BE2C (cell line): ENCODE measurements around the gene TRIM25.

Experiments
- DNase-seq: peaks from one replicate; pipeline ENCODE4 v3.0.0-alpha.2; 2020
- H3K27me3 ChIP-seq: fragments of 250-450 bp; sonication (Bioruptor Pico); 2 replicates; pipeline ENCODE4 v1.5.1; 2020; ENCODE audit warnings: mild to moderate bottlenecking
- H3K36me3 ChIP-seq: fragments of 250-450 bp; sonication (Bioruptor Pico); 2 replicates; pipeline ENCODE4 v1.5.1; 2020; ENCODE audit warnings: mild to moderate bottlenecking
- H3K4me1 ChIP-seq: fragments of 250-450 bp; sonication (Bioruptor Pico); 2 replicates; pipeline ENCODE4 v1.5.1; 2020
- H3K4me3 ChIP-seq: 2 replicates; pipeline ENCODE4 v1.5.1; 2011; ENCODE audit warnings: low read depth, low read length
- H3K9me3 ChIP-seq: fragments of 250-450 bp; sonication (Bioruptor Pico); 2 replicates; pipeline ENCODE4 v1.5.1; 2020
- CTCF ChIP-seq: IDR thresholded peaks from 2 replicates; pipeline ENCODE4 v1.5.1; 2012; ENCODE audit warnings: mild to moderate bottlenecking, low read depth, low read length

TRIM25 gene

GRCh38 chr17:56912105-56912999 lies 1.5 kb downstream of the TRIM25 start:
- H3K27me3 ChIP-seq, result no peaks in the 10 kb centered on the region
- peak overlapping the region; percentile 92 for H3K4me3 ChIP-seq
- no peaks in the 10 kb centered on the region for H3K9me3 ChIP-seq
- 0 out of 2 replicates have a peak, but pooled peaks cover 4% of the 10 kb centered on the region for H3K4me1 ChIP-seq
- TF ChIP-seq CTCF, result no peak
- H3K36me3 ChIP-seq, result no peaks in the 10 kb centered on the region
- no peak for DNase-seq

GRCh38 chr17:56910509-56911235 lies 3.2 kb downstream of the TRIM25 start:
- TF ChIP-seq CTCF, result no peak
- Histone ChIP-seq H3K4me1 (0 out of 2 replicates have a peak, but pooled peaks cover 4% of the 10 kb centered on the region), H3K27me3 (no peaks in the 10 kb centered on the region), H3K4me3 (no peak overlapping the region), H3K36me3 (no peaks in the 10 kb centered on the region), H3K9me3 (no peaks in the 10 kb centered on the region)
- no peak for DNase-seq

- DNase-seq, result no peak
- no peaks in the 10 kb centered on the region for H3K36me3 ChIP-seq
- H3K4me3 ChIP-seq, result no peak overlapping the region
- H3K4me1 ChIP-seq, result 0 out of 2 replicates have a peak, but pooled peaks cover 4% of the 10 kb centered on the region
- no peaks in the 10 kb centered on the region for H3K27me3 ChIP-seq
- H3K9me3 ChIP-seq, result no peaks in the 10 kb centered on the region
- no peak for TF ChIP-seq CTCF
Observed at GRCh38 chr17:56909742-56910508, 3.9 kb downstream of the TRIM25 start.

- no peaks in the 10 kb centered on the region for H3K4me1 ChIP-seq
- no peaks in the 10 kb centered on the region for H3K9me3 ChIP-seq
- DNase-seq, result no peak
- TF ChIP-seq CTCF, result no peak
- no peaks in the 10 kb centered on the region for H3K27me3 ChIP-seq
- H3K36me3 ChIP-seq, result 0 out of 2 replicates have a peak, but pooled peaks cover 3% of the 10 kb centered on the region
- H3K4me3 ChIP-seq, result no peak overlapping the region
Observed at GRCh38 chr17:56908001-56908542, 5.8 kb downstream of the TRIM25 start.

GRCh38 chr17:56903560-56903959 lies 10.3 kb downstream of the TRIM25 start:
- Histone ChIP-seq H3K27me3 (no peaks in the 10 kb centered on the region), H3K4me1 (no peaks in the 10 kb centered on the region), H3K9me3 (no peaks in the 10 kb centered on the region), H3K4me3 (no peak overlapping the region), H3K36me3 (peaks cover 12% of the 10 kb centered on the region; the same call in 1 of the 2 replicates)
- DNase-seq, result no peak
- TF ChIP-seq CTCF, result no peak
